A549 treated with RU486 at 1 μM for 4 hours (cell line): Measurements from ENCODE around the gene PDIA6. TPM values are rescaled to one million over a fixed set of nuclear protein-coding genes. Genes with fewer than 3 reads are reported as not detected.

ENCODE experiments used
- total RNA-seq: library from RNA; stranded (reverse); fragments of 200-300 nt; extraction: Qiagen RNA extraction; gene quantifications from 5 replicates; pipeline ENCODE4 v1.2.3, GENCODE V29; 2022; ENCODE audit warnings: low read depth

The PDIA6 gene
- 301 to 383 TPM (median 355 TPM) in 5 replicates for total RNA-seq

GRCh38 chr2:10812362-10813162, at the start of gene PDIA6:
PDIA6 (minus strand) TSS chr2:10812785; CDS start chr2:10812696, 89 bp downstream.

Other genes with a start within 250 kb of the PDIA6 start
- gene NOL10, start 122.8 kb downstream of the PDIA6 start, total RNA-seq, result 41.4 to 55.9 TPM (median 44.6 TPM) in 5 replicates
- 0.06 to 0.30 TPM (median 0.14 TPM) in 5 replicates for gene ATP6V1C2, start 91.2 kb downstream of the PDIA6 start, total RNA-seq
- 24.5 to 43.7 TPM (median 39.9 TPM) in 5 replicates for gene KCNF1, start 99.1 kb upstream of the PDIA6 start, total RNA-seq